ENCODE results near the gene COP1.

GRCh38 chr1:176119549-176119948 lies 87.5 kb downstream of the COP1 start:
- TF ChIP-seq EP300 (IDR thresholded peaks at IDR 0.05) (no peak), CTCF (IDR thresholded peaks at IDR 0.05) (no peak), POLR2AphosphoS5 (IDR thresholded peaks at IDR 0.05) (no peak)
